HepG2 (cell line): ENCODE data around the gene IL17C. TPM values are rescaled to one million over a fixed set of nuclear protein-coding genes. Genes with fewer than 3 reads are reported as not detected.

Source experiments
- ARHGAP35 ChIP-seq: sonication (generic); formaldehyde crosslinking; IDR thresholded peaks from 2 replicates; pipeline ENCODE4 v1.9.0; 2022; ENCODE audit warnings: mild to moderate bottlenecking, inconsistent platforms, moderate library complexity, missing genetic modification reagents, borderline replicate concordance
- BORCS8-MEF2B ChIP-seq: sonication (generic); formaldehyde crosslinking; IDR thresholded peaks from 2 replicates; pipeline ENCODE4 v1.8.0; 2022; ENCODE audit warnings: mild to moderate bottlenecking, missing genetic modification reagents
- FOSL2 ChIP-seq: sonication (generic); formaldehyde crosslinking; IDR thresholded peaks from 2 replicates; pipeline ENCODE4 v1.4.0; 2020; ENCODE audit warnings: missing genetic modification reagents
- HNF4G ChIP-seq, 2 experiments: sonication (generic) in 1 of 2; formaldehyde crosslinking in 1 of 2; IDR thresholded peaks; 2 replicates each; pipeline versions ENCODE4 v1.4.0 to v1.6.1; 2011 to 2020; ENCODE audit warnings: borderline replicate concordance in 2 of 2, low read depth in 2 of 2, mild to moderate bottlenecking in 2 of 2, low read length in 1 of 2, missing genetic modification reagents in 1 of 2, moderate library complexity in 1 of 2
- HOMEZ ChIP-seq: IDR thresholded peaks from 2 replicates; pipeline ENCODE4 v1.6.1; 2016; ENCODE audit warnings: low read depth
- KLF16 ChIP-seq, 2 experiments: sonication (generic) in 1 of 2; formaldehyde crosslinking in 1 of 2; IDR thresholded peaks; 2 replicates each; pipeline versions ENCODE4 v1.6.1 to v1.8.0; 2016 to 2023; ENCODE audit warnings: missing genetic modification reagents in 2 of 2, missing compliant biosample characterization in 1 of 2
- NCOA1 ChIP-seq: sonication (generic); formaldehyde crosslinking; IDR thresholded peaks from 2 replicates; pipeline ENCODE4 v1.9.0; 2021; ENCODE audit warnings: missing genetic modification reagents
- POLR2AphosphoS5 ChIP-seq: IDR thresholded peaks from 2 replicates; pipeline ENCODE4 v1.6.1; 2012; ENCODE audit warnings: low read depth, low read length
- RERE ChIP-seq: IDR thresholded peaks from 2 replicates; pipeline ENCODE4 v1.6.1; 2016; ENCODE audit warnings: low read depth, missing genetic modification reagents, missing compliant biosample characterization
- RFX5 ChIP-seq: IDR thresholded peaks from 2 replicates; pipeline ENCODE4 v1.6.1; 2011; ENCODE audit warnings: low read depth, low read length, improper control_type of control experiment
- SIN3A ChIP-seq: IDR thresholded peaks from 2 replicates; pipeline ENCODE4 v1.6.1; 2011; ENCODE audit warnings: low read depth, mild to moderate bottlenecking, control low read depth, low read length, borderline replicate concordance
- TEAD3 ChIP-seq: optimal IDR thresholded peaks from 2 replicates; pipeline ENCODE3; 2016; ENCODE audit warnings: borderline replicate concordance
- U2AF1 ChIP-seq: fragments of 200-400 bp; formaldehyde crosslinking; optimal IDR thresholded peaks from 2 replicates; pipeline ENCODE3; 2017; ENCODE audit warnings: mild to moderate bottlenecking, low read depth, low read length
- XRCC5 ChIP-seq: fragments of 200-400 bp; formaldehyde crosslinking; optimal IDR thresholded peaks from 2 replicates; pipeline ENCODE3; 2017; ENCODE audit warnings: mild to moderate bottlenecking, low read length
- ZNF317 ChIP-seq: sonication (generic); formaldehyde crosslinking; IDR thresholded peaks from 2 replicates; pipeline ENCODE4 v1.5.0; 2020; ENCODE audit warnings: mild to moderate bottlenecking, missing genetic modification reagents
- ZNF343 ChIP-seq: sonication (generic); formaldehyde crosslinking; IDR thresholded peaks from 2 replicates; pipeline ENCODE4 v1.4.0; 2020; ENCODE audit warnings: mild to moderate bottlenecking, missing genetic modification reagents
- polyA plus RNA-seq, 8 experiments: library from polyadenylated mRNA; depleted of rRNA in 3 of 8; stranded (reverse) in 7 of 8; unstranded in 1 of 8; fragments of >200 nt; fragmentation: Illumina TruSeq in 4 of 8; extraction: Trizol in 4 of 8; gene quantifications; 2 replicates each; pipeline versions ENCODE4 v1.2.1 to v1.2.3, GENCODE V29; 2011 to 2016; ENCODE audit warnings: low read depth in 4 of 8, missing spikeins in 1 of 8, mixed read lengths in 1 of 8; ENCODE audit not compliant: insufficient read depth in 1 of 8
- total RNA-seq, 5 experiments: library from RNA; depleted of rRNA; stranded (reverse); fragments of >200 nt; fragmentation: Illumina TruSeq; extraction: Trizol; gene quantifications; 2 replicates each; pipeline ENCODE4 v1.2.3, GENCODE V29; 2016; ENCODE audit warnings: low read depth in 1 of 5
- TF ChIP-seq, protein P1 (sequence below): sonication (generic); formaldehyde crosslinking; IDR thresholded peaks from 2 replicates; pipeline ENCODE4 v1.4.0; 2020; ENCODE audit warnings: missing genetic modification reagents, borderline replicate concordance

IL17C gene
- total and polyA plus RNA-seq, 2 of the 13 experiments (the other 11 are each of a cell fraction or from before 2014, with no cell fraction given), result not detected

DNA sequence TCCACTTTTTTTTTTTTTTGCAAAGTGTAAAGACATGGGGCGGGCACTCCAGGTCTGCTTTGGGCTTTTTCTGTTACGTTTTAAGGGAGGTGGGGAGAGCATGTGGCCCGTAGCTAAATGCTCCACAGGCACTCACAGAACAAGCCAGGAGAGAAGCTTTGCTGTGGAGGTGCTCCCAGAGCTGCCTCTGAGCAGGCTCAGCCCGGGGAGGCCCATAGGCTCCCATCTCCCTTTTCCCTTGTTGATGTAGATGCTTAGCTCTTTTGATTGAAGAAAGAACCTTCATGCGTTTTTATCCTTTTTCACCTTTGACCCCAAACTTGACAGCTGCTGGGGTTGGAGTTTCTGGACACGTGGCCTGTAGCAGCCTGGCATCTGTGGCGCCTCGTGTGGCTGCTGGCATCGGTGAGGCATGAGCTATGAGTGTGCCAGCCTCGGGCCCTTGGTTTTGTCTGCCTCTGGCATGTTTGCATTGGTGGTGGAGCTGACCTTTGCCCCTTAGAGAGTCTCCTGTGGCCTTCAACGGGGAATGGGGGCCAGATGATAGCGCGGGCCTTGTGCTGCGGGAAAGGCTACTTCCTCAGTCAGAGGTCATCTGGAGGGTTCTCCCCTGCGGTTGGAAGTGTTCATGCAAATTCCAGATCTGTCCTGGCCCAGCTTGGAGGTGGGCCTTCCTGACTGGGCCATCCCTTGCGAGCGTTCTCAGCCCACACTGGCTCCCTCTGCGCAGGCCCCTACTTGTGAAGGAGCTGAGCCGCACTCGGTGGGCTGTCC is 20.0 kb upstream of the IL17C start (continued):
- TF ChIP-seq ARHGAP35 (CRISPR knock-in tag) (no peak), POLR2AphosphoS5 (no peak), ZNF343 (no peak; the same call in 1 of the 2 replicates), RERE (CRISPR knock-in tag) (peak; percentile 42; the same call in 1 of the 2 replicates), HNF4G (IDR thresholded peaks at IDR 0.05; ENCODE audit: borderline replicate concordance, low read depth, low read length) (peak; percentile 91), HNF4G (CRISPR knock-in tag; IDR thresholded peaks at IDR 0.05; ENCODE audit: borderline replicate concordance, low read depth) (peak; percentile 79; the same call in 1 of the 2 replicates), RFX5 (no peak), SIN3A (peak; percentile 20; the same call in 1 of the 2 replicates), HOMEZ (CRISPR knock-in tag) (0 out of 2 replicates have a peak, but pooled peaks have one; percentile 10), BORCS8-MEF2B (CRISPR knock-in tag) (peak; percentile 88), ZNF317 (CRISPR knock-in tag) (peak; percentile 71; the same call in 1 of the 2 replicates), XRCC5 (peak; percentile 60), KLF16 (CRISPR knock-in tag; IDR thresholded peaks at IDR 0.05) (no peak), U2AF1 (no peak), NCOA1 (CRISPR knock-in tag) (no peak), TEAD3 (CRISPR knock-in tag) (peak; percentile 81), FOSL2 (CRISPR knock-in tag) (peak; percentile 21; the same call in 1 of the 2 replicates)
- TF ChIP-seq, protein P1, sequence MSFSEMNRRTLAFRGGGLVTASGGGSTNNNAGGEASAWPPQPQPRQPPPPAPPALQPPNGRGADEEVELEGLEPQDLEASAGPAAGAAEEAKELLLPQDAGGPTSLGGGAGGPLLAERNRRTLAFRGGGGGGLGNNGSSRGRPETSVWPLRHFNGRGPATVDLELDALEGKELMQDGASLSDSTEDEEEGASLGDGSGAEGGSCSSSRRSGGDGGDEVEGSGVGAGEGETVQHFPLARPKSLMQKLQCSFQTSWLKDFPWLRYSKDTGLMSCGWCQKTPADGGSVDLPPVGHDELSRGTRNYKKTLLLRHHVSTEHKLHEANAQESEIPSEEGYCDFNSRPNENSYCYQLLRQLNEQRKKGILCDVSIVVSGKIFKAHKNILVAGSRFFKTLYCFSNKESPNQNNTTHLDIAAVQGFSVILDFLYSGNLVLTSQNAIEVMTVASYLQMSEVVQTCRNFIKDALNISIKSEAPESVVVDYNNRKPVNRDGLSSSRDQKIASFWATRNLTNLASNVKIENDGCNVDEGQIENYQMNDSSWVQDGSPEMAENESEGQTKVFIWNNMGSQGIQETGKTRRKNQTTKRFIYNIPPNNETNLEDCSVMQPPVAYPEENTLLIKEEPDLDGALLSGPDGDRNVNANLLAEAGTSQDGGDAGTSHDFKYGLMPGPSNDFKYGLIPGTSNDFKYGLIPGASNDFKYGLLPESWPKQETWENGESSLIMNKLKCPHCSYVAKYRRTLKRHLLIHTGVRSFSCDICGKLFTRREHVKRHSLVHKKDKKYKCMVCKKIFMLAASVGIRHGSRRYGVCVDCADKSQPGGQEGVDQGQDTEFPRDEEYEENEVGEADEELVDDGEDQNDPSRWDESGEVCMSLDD (CRISPR knock-in tag), result 0 out of 2 replicates have a peak, but pooled peaks have one; percentile 74
